ENCODE data around the gene RPS10.

DNA sequence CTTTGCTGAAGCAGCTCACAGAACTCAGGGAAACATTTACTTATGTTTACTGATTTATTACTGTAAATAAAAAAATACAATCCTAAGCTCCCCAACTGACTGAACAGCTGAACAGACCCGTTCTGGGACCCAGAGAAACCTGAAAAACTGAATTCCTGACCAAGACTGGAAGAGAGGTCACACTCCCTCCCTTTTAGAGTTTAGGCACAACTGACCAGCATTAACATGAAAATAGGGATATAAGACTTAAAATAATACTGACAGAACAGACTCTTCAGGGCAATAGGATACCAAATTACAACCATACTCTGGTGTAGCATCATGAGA is 11.7 kb upstream of the RPS10 start:
- no peak for TF ChIP-seq NFRKB (IDR thresholded peaks at IDR 0.05)
- TF ChIP-seq FOXM1 (IDR thresholded peaks at IDR 0.05; ENCODE audit: borderline replicate concordance) = no peak
- no peak for TF ChIP-seq SP1 (IDR thresholded peaks at IDR 0.05)
- no peak for TF ChIP-seq BHLHE40 (IDR thresholded peaks at IDR 0.05; ENCODE audit: borderline replicate concordance)

Measured in HEK293T (cell line).